Activated CD4-positive, alpha-beta T cell treated with anti-CD3 and anti-CD28 coated beads, Interleukin-2, amount 50 U/mL, for 24 hours (primary cell): ENCODE measurements around the gene C1S.
A peak's percentile ranks its signal among the peaks of the same experiment; 100 is the strongest.
"Not testable (repeated sequence)": the region's sequence is repeated elsewhere in the genome, so short reads cannot be mapped to it uniquely, and the experiment has no call there.

Source experiments
- DNase-seq, 2 donors: peaks; one replicate each; pipeline ENCODE4 v3.0.0-alpha.2; 2020; ENCODE audit warnings: low read depth in 1 of 2, low spot score in 1 of 2

Gene C1S

GRCh38 chr12:7101694-7102131 is 41.2 kb downstream of the C1S start:
- DNase-seq: no peak

- DNase-seq: no peak
These were observed 42.1 kb downstream of the C1S start for GRCh38 chr12:7102582-7102981.

DNA sequence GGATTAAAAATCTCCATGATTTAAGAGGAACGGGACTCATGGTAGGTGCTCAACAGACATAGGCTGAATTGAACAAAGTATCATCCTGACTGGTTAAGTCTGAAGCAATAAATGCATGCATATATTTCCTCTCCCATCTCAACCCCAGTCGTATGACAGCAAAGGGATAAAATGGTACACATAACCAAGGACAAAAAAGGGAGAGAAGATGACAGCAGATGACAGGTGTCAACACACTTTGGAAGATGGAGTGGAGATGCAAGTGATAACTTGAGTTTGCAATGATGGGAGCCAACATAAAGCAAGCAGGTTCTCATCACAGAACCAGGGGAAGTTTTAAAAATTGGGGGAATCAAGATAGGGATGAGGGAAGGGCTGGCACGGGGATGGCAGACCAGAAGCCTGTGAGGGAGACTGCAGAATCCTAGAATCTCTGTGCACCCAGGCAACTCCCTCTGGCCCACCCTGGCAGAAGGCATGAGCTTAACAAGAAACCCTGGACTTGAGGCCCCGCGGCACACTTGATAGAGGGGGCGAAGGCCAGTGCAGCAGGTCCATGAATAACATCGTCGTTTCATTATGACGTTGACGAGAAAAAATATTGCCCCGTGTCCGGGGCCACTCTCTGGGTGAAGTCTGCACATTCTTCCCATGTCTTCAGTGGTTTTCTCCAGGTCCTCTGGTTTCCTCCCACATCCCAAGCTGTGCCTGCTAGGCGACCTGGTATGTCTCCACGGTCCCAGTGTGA is 43.5 kb downstream of the C1S start:
- no peak for DNase-seq

DNA sequence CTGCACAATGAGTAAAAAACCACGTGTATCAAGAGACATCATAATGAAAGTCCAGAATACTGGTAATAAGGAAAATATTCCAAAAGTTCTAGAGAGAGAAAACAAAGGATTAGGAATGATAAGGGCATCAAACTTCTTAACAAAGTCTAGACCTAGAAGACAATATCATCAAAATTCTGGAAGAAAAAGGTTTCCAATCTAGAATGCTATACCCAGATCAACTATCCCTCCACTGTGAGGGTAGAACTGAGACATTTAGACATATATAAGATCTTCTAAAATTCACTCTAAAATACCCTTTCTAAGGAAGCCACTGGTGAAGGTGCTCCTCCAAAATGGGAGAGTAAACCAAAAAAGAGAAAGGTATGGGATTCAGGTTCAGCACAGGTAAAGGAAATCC is 45.6 kb downstream of the C1S start:
- no peak for DNase-seq

GRCh38 chr12:7107181-7107580 is 46.7 kb downstream of the C1S start:
- not testable (repeated sequence) for DNase-seq

DNA sequence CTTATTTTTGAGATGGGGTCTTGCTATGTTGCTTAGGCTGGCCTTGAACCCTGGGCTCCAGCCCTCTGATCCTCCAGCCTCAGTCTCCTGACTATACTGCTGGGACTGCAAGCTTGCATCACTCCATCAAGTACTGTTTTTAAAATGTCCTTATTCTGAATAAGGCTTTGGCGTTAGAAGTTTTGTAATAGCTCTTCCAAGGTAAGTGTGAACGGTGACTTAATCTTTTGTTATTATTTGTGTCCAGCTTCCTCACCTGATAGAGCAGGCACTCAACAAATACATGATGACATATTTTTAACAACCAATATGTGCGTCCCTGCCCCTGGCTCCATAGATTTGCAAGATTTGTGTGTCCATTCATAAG is 47.1 kb downstream of the C1S start:
- DNase-seq: no peak

- peak; percentile 43 to 49 for DNase-seq
These were observed 47.7 kb downstream of the C1S start for GRCh38 chr12:7108003-7108795.

DNA sequence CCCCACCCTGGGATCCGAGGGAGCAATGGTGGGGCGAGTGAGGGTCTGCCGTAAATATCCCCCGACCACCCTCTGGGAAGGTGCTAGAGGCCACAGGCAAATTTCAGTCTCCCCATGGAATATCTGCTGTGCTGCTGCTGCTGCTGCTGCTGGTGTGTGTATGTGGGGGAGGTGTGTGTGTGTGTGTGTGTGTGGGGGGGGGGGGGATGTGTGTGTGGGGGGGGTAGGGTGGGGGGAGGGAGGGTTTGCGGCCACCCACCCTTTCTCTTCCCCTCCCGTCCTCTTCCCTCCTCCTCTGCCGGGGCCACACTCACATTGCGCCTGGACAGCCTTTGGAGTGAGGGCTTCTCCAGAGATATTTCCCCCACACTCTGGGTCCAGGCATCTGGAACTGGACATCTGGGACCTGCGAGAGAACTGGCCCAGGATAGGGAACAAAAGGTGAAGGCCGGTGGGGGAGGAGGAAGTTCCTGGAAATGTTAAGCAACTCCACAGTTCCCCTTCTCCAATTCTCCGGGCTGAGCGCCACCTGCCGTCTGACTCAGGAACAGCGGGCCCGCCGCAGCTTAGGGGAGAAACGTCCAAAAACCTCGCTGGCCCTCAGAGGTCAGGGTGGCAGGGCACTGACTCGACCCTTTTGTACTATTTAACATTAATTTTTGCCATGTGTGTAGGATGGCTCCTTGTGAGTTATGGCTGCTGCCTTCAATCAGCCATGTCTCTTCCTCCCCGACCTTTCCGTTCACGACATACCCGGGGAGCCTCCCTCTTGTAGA is 48.5 kb downstream of the C1S start, which contains the start of gene C1RL:
C1RL (minus strand) TSS at position 419 of the 776 bp plus-strand sequence; CDS start at position 385, 34 bp downstream.
- peak; percentile 79 to 80 for DNase-seq

DNA sequence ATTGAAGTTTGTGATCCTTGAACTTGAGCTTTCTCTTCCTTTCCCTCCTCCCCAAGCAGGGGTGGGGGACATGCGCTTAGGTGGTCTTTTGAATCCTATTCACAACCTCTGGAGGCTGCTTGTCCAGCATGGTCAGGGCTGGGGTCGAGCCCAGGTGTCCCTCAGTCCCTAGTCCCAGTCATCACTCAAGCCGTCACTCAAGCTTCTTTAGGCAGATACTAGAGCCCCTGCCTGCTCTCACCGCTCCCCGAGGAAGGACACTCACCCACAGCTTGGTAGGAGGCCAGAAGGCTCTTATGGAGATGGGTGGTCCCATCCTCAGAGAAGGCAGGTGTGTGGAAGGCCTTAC is 49.0 kb downstream of the C1S start:
- DNase-seq: no peak

DNA sequence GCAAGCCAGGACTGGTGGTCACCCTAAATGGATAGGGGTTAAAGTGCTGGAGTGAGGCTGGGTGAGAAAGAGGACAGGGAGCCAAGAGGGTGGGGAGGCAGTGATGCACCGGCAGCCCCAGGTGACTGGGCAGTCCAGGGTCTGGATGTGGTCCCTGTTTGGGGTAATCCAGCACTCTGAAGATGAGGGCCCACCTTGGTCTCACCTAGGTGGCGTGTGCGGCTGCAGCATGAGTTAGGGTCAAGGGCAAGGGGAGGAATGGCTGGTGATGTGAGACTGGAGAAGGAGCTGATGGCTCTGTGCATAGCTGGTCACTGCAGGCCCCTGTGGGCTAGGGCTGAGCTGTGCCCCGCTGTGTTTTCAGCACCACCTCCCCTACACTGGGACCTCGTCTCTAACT is 50.1 kb downstream of the C1S start:
- no peak for DNase-seq

DNA sequence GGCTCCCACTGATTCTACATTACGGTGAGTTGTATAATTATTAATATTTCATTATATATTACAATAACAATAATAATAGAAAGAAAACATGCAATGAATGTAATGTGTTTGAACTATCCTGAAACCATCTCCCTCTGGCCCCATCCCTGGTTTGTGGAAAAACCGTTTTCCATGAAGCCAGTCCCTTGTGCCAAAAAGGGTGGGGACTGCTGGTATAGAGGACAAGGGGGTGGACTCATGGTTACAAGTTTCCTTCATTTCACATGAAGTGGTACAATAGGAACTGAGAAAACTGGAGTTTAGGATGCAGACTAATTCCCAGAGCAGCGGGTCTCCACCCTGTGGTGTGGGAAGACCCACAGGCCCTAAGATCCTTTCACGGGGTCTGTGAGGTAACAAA is 51.5 kb downstream of the C1S start:
- no peak for DNase-seq

DNA sequence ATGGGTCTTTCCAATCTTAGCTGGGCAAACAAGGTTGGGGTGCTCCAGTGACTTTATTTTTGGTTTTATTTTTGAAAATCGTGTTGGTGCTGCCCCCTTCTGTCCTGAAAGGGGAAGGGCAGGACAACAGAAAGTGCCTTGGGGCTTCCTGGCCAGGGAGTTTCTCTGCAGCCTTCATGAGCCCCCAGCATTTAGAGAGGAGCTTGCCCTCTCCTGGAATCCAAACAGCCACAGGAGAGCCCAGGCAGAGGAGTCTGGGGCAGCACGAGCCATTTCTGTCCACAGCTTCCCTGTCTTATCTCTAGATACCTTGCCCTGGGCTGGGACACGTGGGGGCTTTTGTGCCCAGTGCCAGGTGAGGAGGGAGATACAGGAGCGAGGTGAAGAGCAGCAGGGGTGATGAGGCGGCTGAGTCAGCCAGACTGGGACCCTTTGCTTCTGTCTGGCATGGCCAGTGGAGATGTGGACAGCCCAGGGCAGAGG is 52.9 kb downstream of the C1S start:
- DNase-seq: peak in 1 of 2 donors; percentile 35

DNA sequence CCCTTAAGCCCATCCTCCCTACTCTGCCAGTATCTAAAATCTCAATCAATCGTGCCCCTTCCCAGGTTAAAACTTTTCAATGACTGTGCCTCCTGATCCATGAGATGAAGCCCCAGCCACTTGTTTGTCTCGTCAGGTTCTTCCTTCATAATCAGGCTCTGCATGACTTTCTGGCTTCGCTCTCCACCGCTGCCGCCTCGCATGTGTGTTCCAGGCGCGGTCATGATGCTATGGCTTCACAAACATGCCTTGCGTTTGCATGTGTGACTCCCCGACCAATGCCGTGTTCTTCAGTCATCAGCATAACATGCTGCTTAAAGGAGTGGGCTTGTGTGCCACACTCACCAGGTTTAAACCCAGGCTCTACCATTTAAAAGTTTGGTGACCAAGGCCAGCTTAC is 53.5 kb downstream of the C1S start:
- no peak for DNase-seq

DNA sequence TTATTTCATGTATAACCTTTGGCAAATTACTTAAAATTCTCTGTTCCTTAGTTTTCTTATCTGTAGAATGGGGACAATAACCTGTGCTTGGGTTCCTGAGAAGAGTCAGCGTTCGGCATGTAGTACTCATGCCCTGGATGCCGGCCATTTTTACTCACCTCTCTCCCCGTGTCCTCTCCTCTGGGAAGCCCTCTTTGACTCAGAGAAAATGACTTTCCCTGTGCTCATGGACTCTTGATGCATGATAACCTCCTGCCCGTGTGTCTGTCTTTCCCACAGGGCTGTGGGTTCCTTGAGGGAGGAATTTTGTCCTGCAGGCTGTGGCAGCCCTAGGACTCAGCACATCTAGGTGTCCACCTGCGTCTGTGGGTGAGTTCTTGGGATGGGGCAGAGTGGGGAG is 54.3 kb downstream of the C1S start:
- no peak for DNase-seq

DNA sequence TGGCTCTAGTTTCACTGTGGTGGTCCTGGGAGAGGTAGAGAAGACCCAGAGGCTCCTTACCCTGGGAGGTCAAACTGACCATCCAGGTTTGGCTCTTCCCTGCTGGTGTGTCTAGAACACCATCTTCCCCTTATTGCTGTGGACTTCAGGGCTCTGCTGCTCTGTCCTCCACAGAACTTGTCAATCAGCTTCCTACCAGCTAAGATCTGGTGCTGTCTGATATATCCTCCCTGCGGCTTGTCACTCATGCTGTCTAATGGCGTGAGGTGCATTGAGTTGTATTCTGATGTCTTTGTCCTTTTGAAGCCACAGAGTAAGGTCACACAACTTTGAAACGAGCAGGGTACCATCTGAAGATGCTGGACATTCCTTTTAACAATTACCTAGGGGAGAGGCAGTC is 55.7 kb downstream of the C1S start:
- no peak for DNase-seq

GRCh38 chr12:7116916-7117315 is 56.4 kb downstream of the C1S start:
- no peak for DNase-seq

DNA sequence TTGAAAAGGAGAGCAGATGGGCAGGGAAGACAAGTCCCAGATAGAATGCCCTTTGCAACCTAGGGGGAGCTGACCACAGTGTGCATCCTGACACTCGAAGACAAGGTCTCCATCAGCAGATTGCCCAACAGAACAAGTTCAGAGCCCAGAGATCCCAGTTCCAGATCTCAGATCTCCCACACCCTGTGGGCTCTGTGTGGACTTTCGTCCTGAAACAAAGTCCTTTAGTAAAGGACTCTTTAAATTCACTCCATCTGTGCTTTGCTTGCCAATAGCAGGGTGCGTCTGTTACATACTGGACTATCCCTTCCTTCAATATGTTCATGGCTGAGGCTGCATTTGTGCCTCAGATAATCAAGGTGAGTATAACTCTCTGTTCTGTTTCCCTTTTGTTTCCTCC is 57.2 kb downstream of the C1S start:
- no peak for DNase-seq

DNA sequence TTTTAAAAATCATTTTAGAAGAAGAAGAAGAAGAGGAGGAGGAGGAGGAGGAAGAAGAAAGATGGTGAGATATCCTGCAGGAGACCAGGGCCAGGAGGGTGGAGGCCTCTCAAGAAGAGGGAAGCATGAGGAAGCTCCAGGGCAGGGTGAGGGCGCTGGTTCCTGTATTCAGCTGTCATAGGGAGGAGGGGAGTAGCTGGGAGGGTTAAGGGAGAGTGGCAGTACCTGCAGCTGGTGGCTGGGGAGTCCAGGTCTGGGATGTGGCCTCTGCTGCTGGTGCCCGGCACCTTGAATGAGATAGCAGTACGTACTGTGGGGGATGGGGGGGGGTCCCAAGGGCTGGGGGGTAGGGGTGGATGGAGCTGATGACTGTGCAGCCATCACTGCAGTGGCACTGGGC is 58.4 kb downstream of the C1S start:
- DNase-seq: no peak

- no peak for DNase-seq
These were observed 59.6 kb downstream of the C1S start for GRCh38 chr12:7120166-7120565.
